WERI-Rb-1 (cell line): ENCODE measurements around the gene TACR1.

Experiments
- DNase-seq: peaks from one replicate; pipeline ENCODE4 v3.0.0-alpha.2; 2020
- H3K27ac ChIP-seq: fragments of 250-450 bp; sonication (Bioruptor Pico); 2 replicates; pipeline ENCODE4 v1.5.1; 2020; ENCODE audit warnings: mild to moderate bottlenecking, moderate library complexity
- H3K27me3 ChIP-seq: fragments of 250-450 bp; sonication (Bioruptor Pico); 2 replicates; pipeline ENCODE4 v1.5.1; 2021; ENCODE audit warnings: mild to moderate bottlenecking, low read depth, moderate library complexity; ENCODE audit not compliant: insufficient read depth, severe bottlenecking
- H3K36me3 ChIP-seq: fragments of 250-450 bp; sonication (Bioruptor Pico); 2 replicates; pipeline ENCODE4 v1.5.1; 2020; ENCODE audit warnings: mild to moderate bottlenecking, moderate library complexity
- H3K4me3 ChIP-seq: 2 replicates; pipeline ENCODE4 v1.5.1; 2011; ENCODE audit warnings: low read depth, mild to moderate bottlenecking, control low read depth, low read length
- H3K9me3 ChIP-seq: fragments of 250-450 bp; sonication (Bioruptor Pico); 2 replicates; pipeline ENCODE4 v1.5.1; 2021; ENCODE audit warnings: mild to moderate bottlenecking, moderate library complexity; ENCODE audit not compliant: severe bottlenecking
- CTCF ChIP-seq: IDR thresholded peaks from 2 replicates; pipeline ENCODE4 v1.5.1; 2011; ENCODE audit warnings: low read depth, mild to moderate bottlenecking, control low read depth, inconsistent platforms, low read length

The TACR1 gene

DNA sequence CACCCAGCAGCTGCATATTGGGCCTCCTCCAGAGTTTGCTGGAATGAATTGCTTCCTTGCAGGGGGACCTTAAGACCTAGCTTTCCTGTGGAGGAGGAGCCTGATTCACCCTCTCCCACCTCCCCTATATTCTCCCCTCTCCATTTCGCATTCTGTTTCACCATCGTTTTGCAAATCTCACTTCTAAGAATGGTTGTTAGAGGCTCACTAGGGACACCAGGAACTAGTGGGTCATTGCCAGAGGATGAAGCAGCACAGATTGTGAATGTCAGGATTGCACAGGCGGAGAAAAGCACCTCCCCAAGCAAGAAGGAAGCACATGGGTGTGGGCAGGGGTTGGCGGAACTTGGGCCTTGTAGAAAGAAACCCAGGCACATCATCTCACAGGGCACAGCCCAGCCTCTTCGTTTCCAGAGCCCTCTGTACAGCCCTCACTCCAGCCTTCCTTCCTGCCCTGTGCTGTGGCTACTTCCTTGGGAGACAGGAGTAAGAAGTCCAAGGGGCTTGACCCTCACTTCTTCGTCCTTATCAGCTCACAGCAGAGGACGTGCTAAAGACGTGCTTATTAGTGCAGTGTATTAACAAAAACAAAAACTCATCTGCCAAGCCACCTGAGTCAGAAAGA, 63.4 kb downstream of the TACR1 start:
- Histone ChIP-seq H3K27ac (no peak overlapping the region), H3K27me3 (peaks cover 19% of the 10 kb centered on the region), H3K9me3 (no peaks in the 10 kb centered on the region), H3K4me3 (no peak overlapping the region), H3K36me3 (no peaks in the 10 kb centered on the region)
- TF ChIP-seq CTCF: no peak
- DNase-seq: no peak

DNA sequence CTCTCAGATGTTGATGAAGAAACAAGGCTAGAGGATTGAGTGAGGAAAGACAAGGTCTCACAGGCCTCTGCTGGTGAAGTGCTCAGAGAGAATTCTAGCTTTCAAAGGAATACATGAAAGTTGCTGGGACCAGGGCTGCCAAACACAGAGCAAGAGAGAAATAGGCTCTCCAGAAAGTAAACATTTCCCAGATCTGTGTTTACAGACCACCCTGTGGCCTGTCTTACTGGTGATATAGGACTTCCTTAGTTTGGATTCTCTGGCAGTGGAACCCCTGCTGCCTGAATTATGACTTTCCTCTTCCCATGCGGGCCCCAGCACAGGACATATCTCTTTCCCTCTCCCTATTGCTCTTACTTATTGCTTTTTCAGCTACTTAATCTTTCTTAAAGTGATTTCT, 64.5 kb downstream of the TACR1 start:
- no peak overlapping the region for H3K4me3 ChIP-seq
- no peak overlapping the region for H3K27ac ChIP-seq
- H3K36me3 ChIP-seq: no peaks in the 10 kb centered on the region
- TF ChIP-seq CTCF: no peak
- no peak for DNase-seq
- H3K27me3 ChIP-seq: peaks cover 13% of the 10 kb centered on the region
- no peaks in the 10 kb centered on the region for H3K9me3 ChIP-seq

GRCh38 chr2:75133621-75134570, 65.4 kb downstream of the TACR1 start:
- Histone ChIP-seq H3K27ac (no peak overlapping the region), H3K27me3 (peaks cover 13% of the 10 kb centered on the region), H3K36me3 (no peaks in the 10 kb centered on the region), H3K4me3 (no peak overlapping the region), H3K9me3 (no peaks in the 10 kb centered on the region)
- no peak for DNase-seq
- no peak for TF ChIP-seq CTCF

GRCh38 chr2:75130171-75130570, 69.1 kb downstream of the TACR1 start:
- Histone ChIP-seq H3K36me3 (no peaks in the 10 kb centered on the region), H3K4me3 (no peak overlapping the region), H3K9me3 (no peaks in the 10 kb centered on the region), H3K27me3 (peaks cover 31% of the 10 kb centered on the region), H3K27ac (no peak overlapping the region)
- no peak for DNase-seq
- TF ChIP-seq CTCF: peak; percentile 32; the same call in 1 of the 2 replicates

DNA sequence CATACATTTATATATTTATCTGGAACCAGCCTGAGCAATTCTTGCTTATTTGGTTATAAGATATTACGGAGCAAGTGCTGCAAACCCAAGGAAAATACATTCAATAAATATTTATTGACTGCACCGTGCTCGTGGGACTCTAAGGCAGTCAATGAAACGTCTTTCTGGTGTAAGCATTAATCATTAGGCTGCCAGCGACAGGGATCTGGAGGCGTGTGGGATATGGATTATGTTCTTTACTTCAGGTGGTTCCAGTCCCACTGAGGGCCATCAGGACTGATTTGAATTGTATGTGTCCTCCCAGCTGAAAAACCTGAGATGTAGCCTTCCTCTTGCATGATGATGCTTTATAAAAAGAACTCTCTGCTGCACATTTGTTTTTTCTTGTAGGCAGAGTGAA, 75.4 kb downstream of the TACR1 start:
- DNase-seq: no peak
- Histone ChIP-seq H3K27me3 (peaks cover 39% of the 10 kb centered on the region), H3K9me3 (no peaks in the 10 kb centered on the region), H3K4me3 (no peak overlapping the region), H3K27ac (no peak overlapping the region), H3K36me3 (no peaks in the 10 kb centered on the region)
- no peak for TF ChIP-seq CTCF
